ENCODE data around the gene BCOR. TPM values are rescaled to one million over a fixed set of nuclear protein-coding genes. Genes with fewer than 3 reads are reported as not detected.

Gene BCOR
- total and polyA plus RNA-seq, 9 of the 15 experiments (the other 6 are each of a cell fraction or from before 2014, with no cell fraction given): 27.5 to 113 (median 37.6) TPM

- WGBS (ENCODE audit: insufficient coverage, low coverage, missing lambda C conversion rate): 92% methylated on average over 4 of the region's 14 CpGs
- ATAC-seq (no peak), DNase-seq (ENCODE audit: extremely low read depth in 1 of 4, low spot score in 3 of 4) (no peak), FAIRE-seq (no peak)
- Histone ChIP-seq H4K20me1 (replicated peaks; ENCODE audit: control insufficient read depth, insufficient read depth, low read length) (peaks cover 64% of the 10 kb centered on the region), H3K4me1 (replicated peaks in 1 of 2; ENCODE audit: control insufficient read depth in 2 of 2, insufficient read depth in 2 of 2, low read length in 2 of 2) (peaks cover 2 to 6% of the 10 kb centered on the region in 2 experiments; a peak in 4 of 5 replicates), H3K4me3 (no peak overlapping the region), H3K36me3 (ENCODE audit: control insufficient read depth, insufficient read depth, low read length) (peaks cover 97% of the 10 kb centered on the region), H3K9me3 (replicated peaks; ENCODE audit: control insufficient read depth, insufficient read depth, low read depth, low read length) (no peaks in the 10 kb centered on the region), H3K79me2 (ENCODE audit: control insufficient read depth, insufficient read depth, low read length) (peaks cover 97% of the 10 kb centered on the region), H3K4me2 (ENCODE audit: insufficient read depth, low read length) (no peak overlapping the region), H3K27ac (ENCODE audit: extremely low read depth, low read depth, low read length) (no peak overlapping the region), H2AFZ (ENCODE audit: low read depth, low read length) (no peak overlapping the region), H3K9ac (ENCODE audit: insufficient read depth in 1 of 2, low read depth in 2 of 2, low read length in 2 of 2) (no peak overlapping the region), H3K27me3 (ENCODE audit: control insufficient read depth in 2 of 2, insufficient read depth in 2 of 2, low read length in 2 of 2) (no peaks in the 10 kb centered on the region), H3K9me1 (ENCODE audit: control insufficient read depth, insufficient read depth, low read length) (peaks cover 12% of the 10 kb centered on the region)
- POLR2A ChIA-PET: interaction anchor here (1.0 kb wide), 1 partner anchor 19 kb away, joined by 3 read pairs; no protein-coding TSS in a partner anchor
- in situ Hi-C loops (cut with MboI): no loop called here
- no TSS peak for BruUV-seq (replicated peaks)
- CTCF ChIA-PET (ENCODE audit: low intra/inter-chr PET ratio): no interaction called here
- TF ChIP-seq SREBF1 (IDR thresholded peaks at IDR 0.05; ENCODE audit: borderline replicate concordance, low read depth, low read length): no peak
- TF ChIP-seq ELF1 (tag; IDR thresholded peaks at IDR 0.05): no peak
- TF ChIP-seq TCF7L2 (IDR thresholded peaks at IDR 0.05; ENCODE audit: low read depth, low read length): no peak
- TF ChIP-seq, protein P1, sequence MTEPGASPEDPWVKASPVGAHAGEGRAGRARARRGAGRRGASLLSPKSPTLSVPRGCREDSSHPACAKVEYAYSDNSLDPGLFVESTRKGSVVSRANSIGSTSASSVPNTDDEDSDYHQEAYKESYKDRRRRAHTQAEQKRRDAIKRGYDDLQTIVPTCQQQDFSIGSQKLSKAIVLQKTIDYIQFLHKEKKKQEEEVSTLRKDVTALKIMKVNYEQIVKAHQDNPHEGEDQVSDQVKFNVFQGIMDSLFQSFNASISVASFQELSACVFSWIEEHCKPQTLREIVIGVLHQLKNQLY (CRISPR knock-in tag; conservative IDR thresholded peaks at IDR 0.05): no peak
- TF ChIP-seq ZNF165 (CRISPR knock-in tag; IDR thresholded peaks at IDR 0.05; ENCODE audit: borderline replicate concordance): no peak
- no peak for TF ChIP-seq ARID3A (IDR thresholded peaks at IDR 0.05; ENCODE audit: borderline replicate concordance, low read depth, low read length)
- TF ChIP-seq ELF4 (CRISPR knock-in tag; IDR thresholded peaks at IDR 0.05): no peak
- TF ChIP-seq NFIC (IDR thresholded peaks at IDR 0.05): no peak
- no peak for TF ChIP-seq ZNF133 (CRISPR knock-in tag; IDR thresholded peaks at IDR 0.05)
- no peak for TF ChIP-seq ZNF609 (CRISPR knock-in tag; IDR thresholded peaks at IDR 0.05; ENCODE audit: borderline replicate concordance)
- TF ChIP-seq RAD51 (IDR thresholded peaks at IDR 0.05; ENCODE audit: borderline replicate concordance, low read depth): no peak
- TF ChIP-seq COPS2 (conservative IDR thresholded peaks at IDR 0.05): no peak
- TF ChIP-seq STAT5B (CRISPR knock-in tag; IDR thresholded peaks at IDR 0.05): no peak
- TF ChIP-seq E2F3 (CRISPR knock-in tag; IDR thresholded peaks at IDR 0.05): no peak
- intact Hi-C loops (cut with micrococcal nuclease): no loop called here
Observed at GRCh38 chrX:40074959-40075332, 22.8 kb downstream of the BCOR start.
